LNCaP clone FGC (cell line): Measurements from ENCODE around the gene NDRG4.

Experiments used
- DNase-seq: peaks from one replicate; pipeline ENCODE4 v3.0.0-alpha.2; 2011; ENCODE audit warnings: low read depth
- H3K4me3 ChIP-seq: 2 replicates; pipeline ENCODE4 v1.5.1; 2011; ENCODE audit warnings: mild to moderate bottlenecking, low read depth, low read length, control low read depth
- CTCF ChIP-seq: IDR thresholded peaks from 2 replicates; pipeline ENCODE4 v1.5.1; 2012; ENCODE audit warnings: mild to moderate bottlenecking; ENCODE audit not compliant: control insufficient read depth, insufficient read depth; ENCODE audit errors: extremely low read depth

The NDRG4 gene

DNA sequence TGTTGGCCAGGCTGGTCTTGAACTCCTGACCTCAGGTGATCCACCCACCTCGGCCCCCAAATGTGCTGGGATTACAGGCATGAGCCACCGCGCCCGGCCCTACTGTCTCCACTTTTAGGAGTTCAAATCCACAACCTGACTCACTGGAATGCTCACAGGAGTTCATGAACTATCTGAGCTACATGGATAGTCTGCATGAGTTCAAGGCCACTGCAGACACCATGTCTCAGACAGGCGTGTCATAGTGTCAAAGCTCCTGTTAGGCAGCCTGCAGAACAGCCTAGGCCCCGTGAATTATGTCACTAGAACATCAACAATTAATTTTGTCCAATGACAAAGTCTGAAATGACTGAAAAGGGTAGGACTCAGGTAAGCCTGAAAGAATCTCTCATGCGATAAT, 38.3 kb upstream of the NDRG4 start:
- no peak overlapping the region for H3K4me3 ChIP-seq

DNA sequence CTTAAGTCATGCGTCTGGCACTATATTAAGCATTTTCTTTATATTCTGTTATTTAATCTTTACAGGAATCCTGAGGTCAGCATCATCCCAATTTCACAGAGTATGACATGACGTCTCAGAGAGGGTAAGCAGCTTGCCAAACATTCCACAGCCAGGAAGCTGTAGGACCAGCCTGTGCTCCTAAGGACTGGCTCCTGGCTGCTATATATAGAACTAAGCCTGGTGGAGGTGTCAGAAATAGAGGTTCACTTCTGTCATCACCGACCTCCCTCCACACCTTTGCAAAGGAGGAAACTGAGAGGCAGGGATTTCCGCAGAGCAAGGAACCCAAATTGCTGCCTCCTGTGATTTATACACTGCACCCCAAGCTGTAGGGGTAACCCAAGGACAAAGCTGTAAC, 37.9 kb upstream of the NDRG4 start:
- TF ChIP-seq CTCF: no peak
- no peak for DNase-seq
- H3K4me3 ChIP-seq: no peak overlapping the region

More for the DNA sequence above, 38.3 kb upstream of the NDRG4 start:
- no peak for TF ChIP-seq CTCF
- no peak for DNase-seq

GRCh38 chr16:58462499-58462996, 37.4 kb upstream of the NDRG4 start:
- no peak overlapping the region for H3K4me3 ChIP-seq
- no peak for DNase-seq
- no peak for TF ChIP-seq CTCF

DNA sequence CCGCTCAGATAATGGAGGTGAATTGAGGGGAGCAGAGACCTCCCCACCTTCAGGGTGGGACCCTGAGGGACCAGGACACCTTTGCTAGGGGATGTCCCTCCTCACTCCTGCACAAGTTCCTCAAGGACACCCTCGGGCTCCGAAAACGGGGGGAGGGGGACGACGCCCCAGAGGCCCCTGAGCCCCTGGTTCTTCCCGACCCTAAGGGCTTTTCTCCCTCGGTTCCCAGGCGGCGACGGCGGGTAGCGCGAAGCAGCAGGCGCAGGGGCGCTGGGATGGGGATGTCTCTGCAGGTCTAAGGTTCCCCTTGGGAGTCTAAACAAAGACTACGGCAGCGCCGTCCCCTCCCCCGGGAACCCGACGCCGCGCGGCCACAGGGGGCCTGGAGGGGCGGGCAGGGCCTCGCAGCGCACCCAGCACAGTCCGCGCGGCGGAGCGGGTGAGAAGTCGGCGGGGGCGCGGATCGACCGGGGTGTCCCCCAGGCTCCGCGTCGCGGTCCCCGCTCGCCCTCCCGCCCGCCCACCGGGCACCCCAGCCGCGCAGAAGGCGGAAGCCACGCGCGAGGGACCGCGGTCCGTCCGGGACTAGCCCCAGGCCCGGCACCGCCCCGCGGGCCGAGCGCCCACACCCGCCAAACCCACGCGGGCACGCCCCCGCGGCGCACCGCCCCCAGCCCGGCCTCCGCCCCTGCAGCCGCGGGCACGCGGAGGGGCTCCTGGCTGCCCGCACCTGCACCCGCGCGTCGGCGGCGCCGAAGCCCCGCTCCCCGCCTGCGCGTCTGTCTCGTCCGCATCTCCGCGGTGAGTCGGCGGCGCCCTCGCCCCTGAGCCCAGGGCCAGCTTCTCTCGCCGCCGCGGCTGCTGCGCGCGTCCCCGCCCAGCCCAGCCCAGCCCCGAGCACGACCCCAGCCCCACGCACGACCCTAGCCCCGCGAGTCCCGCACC, 36.7 kb upstream of the NDRG4 start:
- DNase-seq: no peak
- TF ChIP-seq CTCF: no peak
- peak overlapping the region; percentile 30; the same call in 1 of the 2 replicates for H3K4me3 ChIP-seq

DNA sequence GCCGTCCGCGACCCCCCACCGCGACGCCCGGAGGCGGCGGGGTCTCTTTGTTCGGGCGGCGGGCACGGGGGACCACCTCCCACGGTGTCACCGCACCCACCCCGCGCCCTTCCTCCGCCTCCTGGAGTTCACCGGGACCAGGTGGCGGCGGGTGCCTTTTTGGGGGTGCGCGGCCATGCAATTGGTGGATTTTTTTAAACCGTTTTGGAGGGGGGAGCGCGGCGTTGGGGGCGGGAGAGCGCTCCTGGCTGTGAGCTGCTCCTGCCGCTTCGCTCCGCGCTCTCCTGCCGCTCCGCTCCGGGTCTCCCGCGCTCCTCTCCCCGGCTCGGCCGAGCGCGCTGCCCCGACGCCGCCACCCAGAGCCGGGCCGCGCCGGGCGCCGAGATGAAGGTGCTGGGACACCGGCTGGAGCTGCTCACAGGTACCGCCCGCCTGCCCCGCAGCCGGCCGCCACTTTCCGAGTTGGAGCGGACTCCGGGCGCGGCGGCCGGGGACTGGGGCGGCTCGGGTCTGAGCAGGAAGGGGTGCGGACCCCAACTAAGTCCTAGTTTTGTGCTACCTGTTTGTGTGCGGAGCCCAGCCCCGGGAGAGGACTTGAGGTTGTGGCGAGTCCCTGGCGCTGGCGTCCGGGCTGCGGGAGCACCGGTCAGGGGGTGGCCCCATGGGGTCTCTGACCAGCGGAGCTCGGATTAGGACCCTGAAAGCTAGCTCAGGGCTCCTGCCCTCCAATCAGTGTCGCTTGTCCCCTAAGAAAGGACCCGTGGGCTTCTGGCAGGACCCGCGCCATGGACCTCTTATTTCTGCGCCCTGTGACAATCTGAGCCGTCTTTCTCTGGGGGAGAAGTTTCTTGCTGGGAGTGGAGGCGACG, 35.7 kb upstream of the NDRG4 start:
- TF ChIP-seq CTCF: no peak
- no peak for DNase-seq
- peak overlapping the region; percentile 30; the same call in 1 of the 2 replicates for H3K4me3 ChIP-seq

- H3K4me3 ChIP-seq: no peak overlapping the region; the same call in 1 of the 2 replicates
- no peak for TF ChIP-seq CTCF
- no peak for DNase-seq
Observed at GRCh38 chr16:58464916-58465731, 34.8 kb upstream of the NDRG4 start.
